IMR-90 (cell line): ENCODE data around the gene INTS11. TPM values are rescaled to one million over a fixed set of nuclear protein-coding genes. Genes with fewer than 3 reads are reported as not detected.

ENCODE experiments used
- ATAC-seq: fragments of 200-7000 bp; cut with Tn5 transposase; 2 replicates; pipeline ENCODE4 v1.9.1; 2020; ENCODE audit warnings: low read depth, mild to moderate bottlenecking, moderate library complexity
- BruUV-seq: library from RNA; stranded (reverse); fragments of 400-500 nt; replicated peaks from 2 replicates; lab custom pipeline; 2021; lab: Mats Ljungman, UMichigan
- CTCF ChIA-PET: fragments of 300-600 bp; formaldehyde crosslinking; extraction: SDS; loops from one replicate; lab custom pipeline; 2021; ENCODE audit warnings: antibody characterized with exemption; lab: Yijun Ruan, JAX
- POLR2A ChIA-PET: fragments of 300-600 bp; sonication (Branson Sonifier 250); formaldehyde crosslinking; loops from one replicate; lab custom pipeline; 2022; ENCODE audit warnings: antibody characterized with exemption; ENCODE audit not compliant: unreplicated experiment; lab: Charles Lee
- DNase-seq: peaks from one replicate; pipeline ENCODE4 v3.0.0; 2013
- H2AFZ ChIP-seq: replicated peaks from 2 replicates; pipeline ENCODE3; 2013; ENCODE audit warnings: low read length, mild to moderate bottlenecking; ENCODE audit not compliant: poor library complexity
- H2AK5ac ChIP-seq: 2 replicates; pipeline ENCODE4 v1.6.1; 2013; ENCODE audit warnings: low read depth, low read length, inconsistent platforms
- H2AK9ac ChIP-seq: replicated peaks from 2 replicates; pipeline ENCODE3; 2013; ENCODE audit warnings: mild to moderate bottlenecking, low read depth, low read length, moderate library complexity; ENCODE audit not compliant: poor library complexity
- H2BK120ac ChIP-seq: 2 replicates; pipeline ENCODE4 v1.6.1; 2013; ENCODE audit warnings: low read depth, low read length, inconsistent platforms
- H2BK15ac ChIP-seq: 3 replicates; pipeline ENCODE4 v1.6.1; 2013; ENCODE audit warnings: low read depth, low read length, inconsistent platforms
- H2BK20ac ChIP-seq: 2 replicates; pipeline ENCODE4 v1.6.1; 2013; ENCODE audit warnings: low read depth, mild to moderate bottlenecking, inconsistent platforms, low read length, moderate library complexity
- H2BK5ac ChIP-seq: 2 replicates; pipeline ENCODE4 v1.6.1; 2013; ENCODE audit warnings: mild to moderate bottlenecking, low read depth, low read length, inconsistent platforms; ENCODE audit not compliant: poor library complexity, severe bottlenecking
- H3K14ac ChIP-seq: replicated peaks from 2 replicates; pipeline ENCODE4 v1.6.1; 2013; ENCODE audit warnings: low read depth, low read length, inconsistent platforms
- H3K18ac ChIP-seq: 2 replicates; pipeline ENCODE4 v1.6.1; 2013; ENCODE audit warnings: low read depth, low read length, control low read depth
- H3K23ac ChIP-seq: 2 replicates; pipeline ENCODE4 v1.6.1; 2013; ENCODE audit warnings: low read depth, low read length, inconsistent platforms
- H3K27ac ChIP-seq: 2 replicates; pipeline ENCODE4 v1.5.1; 2013; ENCODE audit warnings: mild to moderate bottlenecking, control low read depth, low read length; ENCODE audit not compliant: insufficient read depth
- H3K27me3 ChIP-seq: 2 replicates; pipeline ENCODE4 v1.6.1; 2013; ENCODE audit warnings: low read length; ENCODE audit not compliant: control insufficient read depth, insufficient read depth
- H3K36me3 ChIP-seq: 2 replicates; pipeline ENCODE4 v1.6.1; 2013; ENCODE audit warnings: low read length, mixed read lengths; ENCODE audit not compliant: control insufficient read depth, insufficient read depth
- H3K4ac ChIP-seq: 2 replicates; pipeline ENCODE4 v1.6.1; 2013; ENCODE audit warnings: low read depth, low read length, inconsistent platforms
- H3K4me1 ChIP-seq: 2 replicates; pipeline ENCODE4 v1.6.1; 2013; ENCODE audit warnings: low read length, mixed read lengths; ENCODE audit not compliant: control insufficient read depth, insufficient read depth
- H3K4me2 ChIP-seq: 2 replicates; pipeline ENCODE4 v1.6.1; 2013; ENCODE audit warnings: low read depth, mild to moderate bottlenecking, control low read depth, low read length, moderate library complexity
- H3K4me3 ChIP-seq: 2 replicates; pipeline ENCODE4 v1.5.1; 2013; ENCODE audit warnings: low read depth, mild to moderate bottlenecking, control low read depth, low read length, moderate library complexity; ENCODE audit not compliant: insufficient read depth
- H3K56ac ChIP-seq: 2 replicates; pipeline ENCODE4 v1.6.1; 2013; ENCODE audit warnings: low read length, inconsistent platforms; ENCODE audit not compliant: insufficient read depth; ENCODE audit errors: extremely low read depth
- H3K79me1 ChIP-seq, 2 experiments: 2 replicates each; pipeline ENCODE4 v1.6.1; 2013; ENCODE audit warnings: low read length in 2 of 2, inconsistent platforms in 1 of 2, low read depth in 1 of 2
- H3K9ac ChIP-seq: 2 replicates; pipeline ENCODE4 v1.6.1; 2013; ENCODE audit warnings: low read depth, low read length, control low read depth
- H3K9me1 ChIP-seq: 2 replicates; pipeline ENCODE4 v1.6.1; 2013; ENCODE audit warnings: low read length, inconsistent platforms; ENCODE audit not compliant: insufficient read depth
- H3K9me3 ChIP-seq: 2 replicates; pipeline ENCODE4 v1.6.1; 2013; ENCODE audit warnings: low read length; ENCODE audit not compliant: control insufficient read depth, insufficient read depth
- H4K20me1 ChIP-seq: 2 replicates; pipeline ENCODE4 v1.6.1; 2013; ENCODE audit warnings: low read length, inconsistent platforms; ENCODE audit not compliant: insufficient read depth
- H4K5ac ChIP-seq: 2 replicates; pipeline ENCODE4 v1.6.1; 2013; ENCODE audit warnings: mild to moderate bottlenecking, low read depth, low read length, control low read depth
- H4K8ac ChIP-seq, 2 experiments: 2 replicates each; pipeline ENCODE4 v1.6.1; 2013; ENCODE audit warnings: low read depth in 2 of 2, low read length in 2 of 2, control low read depth in 1 of 2, inconsistent platforms in 1 of 2
- H4K91ac ChIP-seq: 2 replicates; pipeline ENCODE4 v1.6.1; 2013; ENCODE audit warnings: low read depth, low read length, inconsistent platforms; ENCODE audit not compliant: insufficient read depth
- CEBPB ChIP-seq: IDR thresholded peaks from 2 replicates; pipeline ENCODE4 v1.6.1; 2012; ENCODE audit warnings: low read depth, low read length, improper control_type of control experiment
- CHD1 ChIP-seq: IDR thresholded peaks from 2 replicates; pipeline ENCODE4 v1.6.1; 2012; ENCODE audit warnings: low read depth, low read length, improper control_type of control experiment
- FOS ChIP-seq: fragments of 150-350 bp; IDR thresholded peaks from 2 replicates; pipeline ENCODE4 v1.6.1; 2016; ENCODE audit warnings: low read depth, low read length
- MAFK ChIP-seq: IDR thresholded peaks from 2 replicates; pipeline ENCODE4 v1.6.1; 2012; ENCODE audit warnings: low read depth, low read length, improper control_type of control experiment
- MAZ ChIP-seq: IDR thresholded peaks from 2 replicates; pipeline ENCODE4 v1.6.1; 2012; ENCODE audit warnings: low read depth, mild to moderate bottlenecking, low read length, improper control_type of control experiment, moderate library complexity, borderline replicate concordance
- MXI1 ChIP-seq: IDR thresholded peaks from 2 replicates; pipeline ENCODE4 v1.6.1; 2012; ENCODE audit warnings: low read depth, mild to moderate bottlenecking, low read length, moderate library complexity, borderline replicate concordance
- NFE2L2 ChIP-seq: fragments of 150-350 bp; IDR thresholded peaks from 2 replicates; pipeline ENCODE4 v1.6.1; 2016; ENCODE audit warnings: low read depth, mild to moderate bottlenecking, low read length
- RCOR1 ChIP-seq: IDR thresholded peaks from 2 replicates; pipeline ENCODE4 v1.6.1; 2012; ENCODE audit warnings: mild to moderate bottlenecking, low read length, improper control_type of control experiment; ENCODE audit not compliant: insufficient replicate concordance
- RFX5 ChIP-seq: IDR thresholded peaks from 2 replicates; pipeline ENCODE4 v1.8.0; 2012; ENCODE audit warnings: low read depth, mild to moderate bottlenecking, low read length, moderate library complexity
- SMC3 ChIP-seq: fragments of 150-350 bp; IDR thresholded peaks from 2 replicates; pipeline ENCODE4 v1.6.1; 2016; ENCODE audit warnings: low read depth, mild to moderate bottlenecking, antibody characterized with exemption, low read length, moderate library complexity
- WGBS, 2 experiments: methylation state at CpG; one replicate each; pipeline versions ENCODE4 v1.1.5 to v1.1.7; 2013; ENCODE audit warnings: missing lambda C conversion rate in 2 of 2; ENCODE audit not compliant: insufficient read length in 1 of 2; ENCODE audit errors: extremely low coverage in 2 of 2; 5-methylcytosine and 5-hydroxymethylcytosine counted together
- dilution Hi-C: fragments of 300-500 bp; cut with HindIII; formaldehyde crosslinking; loops from one replicate; pipeline ENCODE4 v1.14.3; 2018; ENCODE audit warnings: low sequenced_read_pairs; ENCODE audit not compliant: unreplicated experiment
- in situ Hi-C: fragments of 300-500 bp; cut with MboI; formaldehyde crosslinking; loops from 3 replicates; pipeline ENCODE4 v1.14.3; 2019; ENCODE audit warnings: low sequenced_read_pairs, inconsistent platforms, mixed read lengths
- intact Hi-C: fragments of 100-400 bp; cut with micrococcal nuclease; formaldehyde crosslinking; loops from 2 replicates; pipeline ENCODE4 v1.10.0; 2022
- polyA plus RNA-seq, 3 experiments: library from polyadenylated mRNA; depleted of rRNA; stranded (reverse); fragments of >200 nt; gene quantifications; 2 replicates each; pipeline ENCODE4 v1.2.3, GENCODE V29; 2012; ENCODE audit warnings: low replicate concordance in 1 of 3
- total RNA-seq: library from RNA; depleted of rRNA; stranded (reverse); fragments of >200 nt; gene quantifications from 2 replicates; pipeline ENCODE4 v1.2.3, GENCODE V29; 2012
- TF ChIP-seq, protein P1 (sequence below): fragments of 150-350 bp; IDR thresholded peaks from 2 replicates; pipeline ENCODE4 v1.6.1; 2016; ENCODE audit warnings: low read depth, mild to moderate bottlenecking, low read length, moderate library complexity, borderline replicate concordance
- TF ChIP-seq, protein P2 (sequence below): fragments of 150-350 bp; IDR thresholded peaks from 2 replicates; pipeline ENCODE4 v1.6.1; 2017; ENCODE audit warnings: mild to moderate bottlenecking, antibody characterized with exemption, low read length, low read depth
- TF ChIP-seq, protein P3 (sequence below): conservative IDR thresholded peaks from 2 replicates; pipeline ENCODE4 v1.5.1; 2012; ENCODE audit warnings: mild to moderate bottlenecking, low read depth, low read length, improper control_type of control experiment

Gene INTS11
- total and polyA plus RNA-seq, 2 of the 4 experiments (the other 2 are of a cell fraction) = 56.1 to 123 TPM

DNA sequence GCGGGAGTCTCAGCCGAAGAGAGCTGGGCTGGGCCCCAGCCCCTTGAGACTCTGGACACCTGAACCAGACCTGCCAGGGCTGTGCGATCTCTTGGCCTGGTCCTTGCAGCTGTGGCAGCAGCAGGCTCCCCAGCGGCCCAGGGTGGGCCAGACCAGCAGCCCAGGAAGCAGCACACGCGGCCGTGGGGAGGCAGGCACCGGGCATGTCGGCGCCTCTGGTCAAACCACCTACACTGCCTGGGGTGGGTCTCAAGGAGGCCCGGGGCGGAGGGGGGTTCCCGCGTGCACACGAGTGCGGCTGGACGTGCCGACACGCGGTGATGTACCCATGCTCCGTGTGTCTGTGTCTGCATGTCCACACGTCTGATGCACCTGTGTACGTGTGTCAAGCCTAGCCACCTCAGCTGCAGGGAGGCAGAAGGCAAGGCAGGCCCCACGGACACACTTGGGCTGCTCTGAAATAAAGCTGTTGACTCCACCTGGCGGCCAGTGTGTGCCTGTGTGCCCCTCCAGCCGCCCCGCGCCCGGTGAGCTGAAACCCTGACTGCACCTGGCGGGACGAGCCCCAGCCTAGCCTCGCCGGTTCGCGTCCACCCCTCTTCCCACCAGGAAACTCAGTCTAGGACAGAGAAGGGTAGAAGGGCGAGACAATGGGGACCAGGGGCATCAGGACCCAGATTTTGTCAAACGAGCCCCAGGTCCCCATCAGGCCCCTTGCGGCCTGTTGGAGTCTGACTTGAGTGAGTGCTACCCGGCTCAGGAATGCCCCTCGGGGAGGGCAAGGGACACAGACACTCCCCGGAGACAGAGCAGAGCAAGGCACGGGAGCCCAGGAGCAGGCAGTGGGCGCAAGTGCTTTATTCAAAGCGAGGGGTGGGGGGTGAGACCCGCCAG is 32.7 kb downstream of the INTS11 start:
- Histone ChIP-seq H3K18ac (no peak overlapping the region), H3K14ac (no peak overlapping the region), H4K5ac (no peak overlapping the region), H2BK15ac (no peak overlapping the region), H3K27ac (no peak overlapping the region), H2BK20ac (no peak overlapping the region), H3K4ac (no peak overlapping the region), H3K4me2 (no peak overlapping the region), H4K8ac (no peak overlapping the region), H3K56ac (no peak overlapping the region), H3K36me3 (peaks cover 29% of the 10 kb centered on the region), H3K79me1 (no peaks in the 10 kb centered on the region), H3K27me3 (no peaks in the 10 kb centered on the region), H2AFZ (peak overlapping the region; percentile 13), H2BK5ac (no peak overlapping the region), H4K91ac (no peak overlapping the region), H2AK5ac (peak overlapping the region; percentile 51; the same call in 1 of the 2 replicates), H3K4me3 (no peak overlapping the region), H3K23ac (no peak overlapping the region), H3K9me3 (no peaks in the 10 kb centered on the region), H3K4me1 (no peaks in the 10 kb centered on the region; the same call in 1 of the 2 replicates), H4K20me1 (peaks cover 13% of the 10 kb centered on the region), H2AK9ac (peak overlapping the region; percentile 45), H3K9ac (no peak overlapping the region), H2BK120ac (no peak overlapping the region), H3K9me1 (no peaks in the 10 kb centered on the region)
- ChIA-PET CTCF (interaction anchor here (1.0 kb wide), 1 partner anchor 170 kb away, joined by 4 read pairs; no protein-coding TSS in a partner anchor), POLR2A (no interaction called here)
- intact Hi-C loops (no loop called here), in situ Hi-C loops (no loop called here), dilution Hi-C loops (no loop called here)
- WGBS, 2 experiments = 78% methylated on average over 16 of the region's 45 CpGs; no CpG with 5 or more reads in 1 of the 2 experiments
- ATAC-seq = peak; percentile 59
- peak; percentile 53 for DNase-seq
- BruUV-seq = no TSS peak
- TF ChIP-seq, protein P1, sequence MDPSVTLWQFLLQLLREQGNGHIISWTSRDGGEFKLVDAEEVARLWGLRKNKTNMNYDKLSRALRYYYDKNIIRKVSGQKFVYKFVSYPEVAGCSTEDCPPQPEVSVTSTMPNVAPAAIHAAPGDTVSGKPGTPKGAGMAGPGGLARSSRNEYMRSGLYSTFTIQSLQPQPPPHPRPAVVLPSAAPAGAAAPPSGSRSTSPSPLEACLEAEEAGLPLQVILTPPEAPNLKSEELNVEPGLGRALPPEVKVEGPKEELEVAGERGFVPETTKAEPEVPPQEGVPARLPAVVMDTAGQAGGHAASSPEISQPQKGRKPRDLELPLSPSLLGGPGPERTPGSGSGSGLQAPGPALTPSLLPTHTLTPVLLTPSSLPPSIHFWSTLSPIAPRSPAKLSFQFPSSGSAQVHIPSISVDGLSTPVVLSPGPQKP = no peak
- TF ChIP-seq CHD1 (no peak), MXI1 (no peak), MAZ (no peak), RFX5 (no peak), RCOR1 (no peak), FOS (no peak), NFE2L2 (no peak), CEBPB (no peak), SMC3 (peak; percentile 50), MAFK (no peak)
- TF ChIP-seq, protein P2, sequence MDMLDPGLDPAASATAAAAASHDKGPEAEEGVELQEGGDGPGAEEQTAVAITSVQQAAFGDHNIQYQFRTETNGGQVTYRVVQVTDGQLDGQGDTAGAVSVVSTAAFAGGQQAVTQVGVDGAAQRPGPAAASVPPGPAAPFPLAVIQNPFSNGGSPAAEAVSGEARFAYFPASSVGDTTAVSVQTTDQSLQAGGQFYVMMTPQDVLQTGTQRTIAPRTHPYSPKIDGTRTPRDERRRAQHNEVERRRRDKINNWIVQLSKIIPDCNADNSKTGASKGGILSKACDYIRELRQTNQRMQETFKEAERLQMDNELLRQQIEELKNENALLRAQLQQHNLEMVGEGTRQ = no peak
- TF ChIP-seq, protein P3, sequence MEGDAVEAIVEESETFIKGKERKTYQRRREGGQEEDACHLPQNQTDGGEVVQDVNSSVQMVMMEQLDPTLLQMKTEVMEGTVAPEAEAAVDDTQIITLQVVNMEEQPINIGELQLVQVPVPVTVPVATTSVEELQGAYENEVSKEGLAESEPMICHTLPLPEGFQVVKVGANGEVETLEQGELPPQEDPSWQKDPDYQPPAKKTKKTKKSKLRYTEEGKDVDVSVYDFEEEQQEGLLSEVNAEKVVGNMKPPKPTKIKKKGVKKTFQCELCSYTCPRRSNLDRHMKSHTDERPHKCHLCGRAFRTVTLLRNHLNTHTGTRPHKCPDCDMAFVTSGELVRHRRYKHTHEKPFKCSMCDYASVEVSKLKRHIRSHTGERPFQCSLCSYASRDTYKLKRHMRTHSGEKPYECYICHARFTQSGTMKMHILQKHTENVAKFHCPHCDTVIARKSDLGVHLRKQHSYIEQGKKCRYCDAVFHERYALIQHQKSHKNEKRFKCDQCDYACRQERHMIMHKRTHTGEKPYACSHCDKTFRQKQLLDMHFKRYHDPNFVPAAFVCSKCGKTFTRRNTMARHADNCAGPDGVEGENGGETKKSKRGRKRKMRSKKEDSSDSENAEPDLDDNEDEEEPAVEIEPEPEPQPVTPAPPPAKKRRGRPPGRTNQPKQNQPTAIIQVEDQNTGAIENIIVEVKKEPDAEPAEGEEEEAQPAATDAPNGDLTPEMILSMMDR = peak; percentile 59
